NCI-H526 treated with DMSO at 0.1 percent for 48 hours (cell line): Measurements from ENCODE around the gene SIRT5.

Experiments
- DNase-seq: peaks from one replicate; lab custom pipeline; 2025; lab: John Stamatoyannopoulos, UW

The SIRT5 gene

GRCh38 chr6:13574571-13575376 lies at the start of gene SIRT5:
Gene SIRT5 (plus strand): TSS chr6:13574601. CDS start chr6:13584111, 9,510 bp downstream.
- DNase-seq, result peak; percentile 95

GRCh38 chr6:13524801-13525508 lies 49.4 kb upstream of the SIRT5 start:
- no peak for DNase-seq

GRCh38 chr6:13526357-13526726 lies 48.1 kb upstream of the SIRT5 start:
- DNase-seq, result no peak

GRCh38 chr6:13526727-13527670 lies 47.4 kb upstream of the SIRT5 start:
- no peak for DNase-seq

GRCh38 chr6:13527671-13528056 lies 46.7 kb upstream of the SIRT5 start:
- DNase-seq, result no peak

GRCh38 chr6:13528232-13528631 lies 46.2 kb upstream of the SIRT5 start:
- no peak for DNase-seq

- DNase-seq, result no peak
Observed at GRCh38 chr6:13528777-13529343, 45.5 kb upstream of the SIRT5 start.

- no peak for DNase-seq
Observed at GRCh38 chr6:13531956-13532355, 42.4 kb upstream of the SIRT5 start.

- no peak for DNase-seq
Observed at GRCh38 chr6:13534536-13534935, 39.9 kb upstream of the SIRT5 start.

- DNase-seq, result no peak
Observed at GRCh38 chr6:13535306-13535705, 39.1 kb upstream of the SIRT5 start.

- DNase-seq, result no peak
Observed at GRCh38 chr6:13536796-13537526, 37.4 kb upstream of the SIRT5 start.

GRCh38 chr6:13537527-13537897 lies 36.9 kb upstream of the SIRT5 start:
- DNase-seq, result no peak

GRCh38 chr6:13538084-13538483 lies 36.3 kb upstream of the SIRT5 start:
- DNase-seq, result no peak

GRCh38 chr6:13538600-13538999 lies 35.8 kb upstream of the SIRT5 start:
- no peak for DNase-seq

GRCh38 chr6:13539572-13539971 lies 34.8 kb upstream of the SIRT5 start:
- no peak for DNase-seq

- no peak for DNase-seq
Observed at GRCh38 chr6:13541496-13541895, 32.9 kb upstream of the SIRT5 start.

- DNase-seq, result no peak
Observed at GRCh38 chr6:13544454-13545186, 29.8 kb upstream of the SIRT5 start.

GRCh38 chr6:13545885-13546284 lies 28.5 kb upstream of the SIRT5 start:
- DNase-seq, result no peak

GRCh38 chr6:13548500-13549210 lies 25.7 kb upstream of the SIRT5 start:
- peak; percentile 4 for DNase-seq

- no peak for DNase-seq
Observed at GRCh38 chr6:13550656-13551055, 23.7 kb upstream of the SIRT5 start.
